BLaER1 treated with 17β-estradiol and CSF1 and Interleukin-3, amounts not matched to agents 10 nM and 100 nM (cell line): ENCODE measurements around the gene TOR2A.

ENCODE experiments used
- H3K27ac ChIP-seq, 11 experiments: shearing (Covaris generic); formaldehyde crosslinking; 2 replicates each; pipeline ENCODE4 v1.8.1; 2022
- H3K27me3 ChIP-seq, 11 experiments: shearing (Covaris generic); formaldehyde crosslinking; 2 replicates each; pipeline ENCODE4 v1.8.1; 2022
- H3K36me3 ChIP-seq, 11 experiments: shearing (Covaris generic); formaldehyde crosslinking; 2 replicates each; pipeline ENCODE4 v1.8.1; 2022
- H3K4me1 ChIP-seq, 10 experiments: shearing (Covaris generic); formaldehyde crosslinking; 2 replicates each; pipeline ENCODE4 v1.8.1; 2022
- H3K4me2 ChIP-seq, 11 experiments: shearing (Covaris generic); formaldehyde crosslinking; 2 replicates each; pipeline ENCODE4 v1.8.1; 2022
- H3K4me3 ChIP-seq, 10 experiments: shearing (Covaris generic); formaldehyde crosslinking; 2 replicates each; pipeline ENCODE4 v1.8.1; 2022
- H3K9ac ChIP-seq, 11 experiments: shearing (Covaris generic); formaldehyde crosslinking; 2 replicates each; pipeline ENCODE4 v1.8.1; 2022
- H3K9me3 ChIP-seq, 11 experiments: shearing (Covaris generic); formaldehyde crosslinking; replicated peaks in 1 of 11; 2 replicates each; pipeline ENCODE4 v1.8.1; 2022
- H4K20me1 ChIP-seq, 11 experiments: shearing (Covaris generic); formaldehyde crosslinking; 2 replicates each; pipeline ENCODE4 v1.8.1; 2022
- Cebpa-rat ChIP-seq, 11 experiments: shearing (Covaris generic); IDR thresholded peaks; 2 replicates each; pipeline ENCODE4 v1.8.1; 2022

TOR2A gene

GRCh38 chr9:127755061-127756060, 20.3 kb upstream of the TOR2A start:
- Histone ChIP-seq H3K9ac (no peak overlapping the region), H3K4me3 (no peak overlapping the region), H3K36me3 (peaks cover 48 to 93% (median 78%) of the 10 kb centered on the region in 11 experiments), H3K4me1 (peaks cover 0 to 7% (median 0%) of the 10 kb centered on the region in 10 experiments; a peak in 1 of 20 replicates), H3K4me2 (no peak overlapping the region), H3K9me3 (no peaks in the 10 kb centered on the region), H3K27me3 (no peaks in the 10 kb centered on the region), H3K27ac (no peak overlapping the region), H4K20me1 (peaks cover 16 to 67% (median 39%) of the 10 kb centered on the region in 11 experiments; a peak in 18 of 22 replicates)
- TF ChIP-seq Cebpa-rat (IDR thresholded peaks at IDR 0.05) = no peak

GRCh38 chr9:127754099-127755060, 19.3 kb upstream of the TOR2A start:
- H3K27ac ChIP-seq = no peak overlapping the region
- no peaks in the 10 kb centered on the region for H3K27me3 ChIP-seq
- H3K4me3 ChIP-seq = no peak overlapping the region
- H3K4me2 ChIP-seq = no peak overlapping the region
- no peaks in the 10 kb centered on the region for H3K9me3 ChIP-seq
- H3K4me1 ChIP-seq = peaks cover 0 to 7% (median 0%) of the 10 kb centered on the region in 10 experiments; a peak in 1 of 20 replicates
- TF ChIP-seq Cebpa-rat (IDR thresholded peaks at IDR 0.05) = no peak
- H3K9ac ChIP-seq = no peak overlapping the region
- peaks cover 52 to 93% (median 79%) of the 10 kb centered on the region in 11 experiments for H3K36me3 ChIP-seq
- H4K20me1 ChIP-seq = peaks cover 16 to 73% (median 41%) of the 10 kb centered on the region in 11 experiments; a peak in 18 of 22 replicates

- H3K9me3 ChIP-seq = no peaks in the 10 kb centered on the region
- no peak for TF ChIP-seq Cebpa-rat (IDR thresholded peaks at IDR 0.05)
- H3K27me3 ChIP-seq = no peaks in the 10 kb centered on the region
- no peak overlapping the region for H3K9ac ChIP-seq
- H4K20me1 ChIP-seq = peaks cover 16 to 74% (median 43%) of the 10 kb centered on the region in 11 experiments; a peak in 18 of 22 replicates
- peaks cover 0 to 7% (median 0%) of the 10 kb centered on the region in 10 experiments; a peak in 1 of 20 replicates for H3K4me1 ChIP-seq
- H3K36me3 ChIP-seq = peaks cover 52 to 93% (median 79%) of the 10 kb centered on the region in 11 experiments
- H3K27ac ChIP-seq = no peak overlapping the region
- H3K4me2 ChIP-seq = no peak overlapping the region
- no peak overlapping the region for H3K4me3 ChIP-seq
Observed at GRCh38 chr9:127753622-127754021, 18.5 kb upstream of the TOR2A start.

GRCh38 chr9:127753148-127753547, 18.1 kb upstream of the TOR2A start:
- Histone ChIP-seq H3K27me3 (no peaks in the 10 kb centered on the region), H3K4me3 (no peak overlapping the region), H4K20me1 (peaks cover 16 to 79% (median 43%) of the 10 kb centered on the region in 11 experiments; a peak in 18 of 22 replicates)

GRCh38 chr9:127751269-127752054, 16.4 kb upstream of the TOR2A start:
- peaks cover 65 to 95% (median 90%) of the 10 kb centered on the region in 11 experiments for H3K36me3 ChIP-seq
- H3K4me3 ChIP-seq = no peak overlapping the region
- no peak overlapping the region for H3K9ac ChIP-seq
- no peak for TF ChIP-seq Cebpa-rat (IDR thresholded peaks at IDR 0.05)
- H4K20me1 ChIP-seq = peaks cover 16 to 88% (median 48%) of the 10 kb centered on the region in 11 experiments; a peak in 18 of 22 replicates
- no peak overlapping the region for H3K4me2 ChIP-seq
- peaks cover 0 to 7% (median 0%) of the 10 kb centered on the region in 10 experiments; a peak in 1 of 20 replicates for H3K4me1 ChIP-seq
- H3K27me3 ChIP-seq = no peaks in the 10 kb centered on the region
- no peak overlapping the region for H3K27ac ChIP-seq
- H3K9me3 ChIP-seq = no peaks in the 10 kb centered on the region

More at GRCh38 chr9:127753148-127753547, 18.1 kb upstream of the TOR2A start:
- TF ChIP-seq Cebpa-rat (IDR thresholded peaks at IDR 0.05) = no peak
- Histone ChIP-seq H3K9me3 (no peaks in the 10 kb centered on the region), H3K4me2 (no peak overlapping the region), H3K27ac (no peak overlapping the region), H3K36me3 (peaks cover 53 to 93% (median 79%) of the 10 kb centered on the region in 11 experiments), H3K4me1 (peaks cover 0 to 7% (median 0%) of the 10 kb centered on the region in 10 experiments; a peak in 1 of 20 replicates), H3K9ac (no peak overlapping the region)

GRCh38 chr9:127749090-127749787, 14.1 kb upstream of the TOR2A start:
- Histone ChIP-seq H3K4me1 (peaks cover 0 to 7% (median 0%) of the 10 kb centered on the region in 10 experiments; a peak in 1 of 20 replicates), H3K27ac (no peak overlapping the region), H3K4me2 (no peak overlapping the region), H3K9me3 (no peaks in the 10 kb centered on the region), H3K27me3 (no peaks in the 10 kb centered on the region), H3K4me3 (no peak overlapping the region), H4K20me1 (peaks cover 16 to 98% (median 44%) of the 10 kb centered on the region in 11 experiments; a peak in 18 of 22 replicates), H3K36me3 (peaks cover 81 to 100% (median 98%) of the 10 kb centered on the region in 11 experiments), H3K9ac (no peak overlapping the region)
- TF ChIP-seq Cebpa-rat (IDR thresholded peaks at IDR 0.05) = no peak

GRCh38 chr9:127746959-127747569, 12.0 kb upstream of the TOR2A start:
- peaks cover 7 to 85% (median 24%) of the 10 kb centered on the region in 11 experiments; a peak in 18 of 22 replicates for H4K20me1 ChIP-seq
- no peak overlapping the region for H3K4me2 ChIP-seq
- no peak for TF ChIP-seq Cebpa-rat (IDR thresholded peaks at IDR 0.05)
- peaks cover 90 to 100% (median 99%) of the 10 kb centered on the region in 11 experiments for H3K36me3 ChIP-seq
- H3K4me1 ChIP-seq = no peaks in the 10 kb centered on the region
- H3K27ac ChIP-seq = no peak overlapping the region
- H3K27me3 ChIP-seq = no peaks in the 10 kb centered on the region
- no peak overlapping the region for H3K4me3 ChIP-seq
- H3K9ac ChIP-seq = no peak overlapping the region
- no peaks in the 10 kb centered on the region for H3K9me3 ChIP-seq
